IMR-90 (cell line): ENCODE measurements around the gene CDK5. TPM values are rescaled to one million over a fixed set of nuclear protein-coding genes. Genes with fewer than 3 reads are reported as not detected.

Source experiments
- ATAC-seq: fragments of 200-7000 bp; cut with Tn5 transposase; 2 replicates; pipeline ENCODE4 v1.9.1; 2020; ENCODE audit warnings: low read depth, mild to moderate bottlenecking, moderate library complexity
- BruUV-seq: library from RNA; stranded (reverse); fragments of 400-500 nt; replicated peaks from 2 replicates; lab custom pipeline; 2021; lab: Mats Ljungman, UMichigan
- CTCF ChIA-PET: fragments of 300-600 bp; formaldehyde crosslinking; extraction: SDS; loops from one replicate; lab custom pipeline; 2021; ENCODE audit warnings: antibody characterized with exemption; lab: Yijun Ruan, JAX
- POLR2A ChIA-PET: fragments of 300-600 bp; sonication (Branson Sonifier 250); formaldehyde crosslinking; loops from one replicate; lab custom pipeline; 2022; ENCODE audit warnings: antibody characterized with exemption; ENCODE audit not compliant: unreplicated experiment; lab: Charles Lee
- DNase-seq: peaks from one replicate; pipeline ENCODE4 v3.0.0; 2013
- H2AFZ ChIP-seq: replicated peaks from 2 replicates; pipeline ENCODE3; 2013; ENCODE audit warnings: low read length, mild to moderate bottlenecking; ENCODE audit not compliant: poor library complexity
- H2AK5ac ChIP-seq: 2 replicates; pipeline ENCODE4 v1.6.1; 2013; ENCODE audit warnings: low read depth, low read length, inconsistent platforms
- H2AK9ac ChIP-seq: replicated peaks from 2 replicates; pipeline ENCODE3; 2013; ENCODE audit warnings: mild to moderate bottlenecking, low read depth, low read length, moderate library complexity; ENCODE audit not compliant: poor library complexity
- H2BK120ac ChIP-seq: 2 replicates; pipeline ENCODE4 v1.6.1; 2013; ENCODE audit warnings: low read depth, low read length, inconsistent platforms
- H2BK15ac ChIP-seq: 3 replicates; pipeline ENCODE4 v1.6.1; 2013; ENCODE audit warnings: low read depth, low read length, inconsistent platforms
- H2BK20ac ChIP-seq: 2 replicates; pipeline ENCODE4 v1.6.1; 2013; ENCODE audit warnings: low read depth, mild to moderate bottlenecking, inconsistent platforms, low read length, moderate library complexity
- H2BK5ac ChIP-seq: 2 replicates; pipeline ENCODE4 v1.6.1; 2013; ENCODE audit warnings: mild to moderate bottlenecking, low read depth, low read length, inconsistent platforms; ENCODE audit not compliant: poor library complexity, severe bottlenecking
- H3K14ac ChIP-seq: replicated peaks from 2 replicates; pipeline ENCODE4 v1.6.1; 2013; ENCODE audit warnings: low read depth, low read length, inconsistent platforms
- H3K18ac ChIP-seq: 2 replicates; pipeline ENCODE4 v1.6.1; 2013; ENCODE audit warnings: low read depth, low read length, control low read depth
- H3K23ac ChIP-seq: 2 replicates; pipeline ENCODE4 v1.6.1; 2013; ENCODE audit warnings: low read depth, low read length, inconsistent platforms
- H3K27ac ChIP-seq: 2 replicates; pipeline ENCODE4 v1.5.1; 2013; ENCODE audit warnings: mild to moderate bottlenecking, control low read depth, low read length; ENCODE audit not compliant: insufficient read depth
- H3K27me3 ChIP-seq: 2 replicates; pipeline ENCODE4 v1.6.1; 2013; ENCODE audit warnings: low read length; ENCODE audit not compliant: control insufficient read depth, insufficient read depth
- H3K36me3 ChIP-seq: 2 replicates; pipeline ENCODE4 v1.6.1; 2013; ENCODE audit warnings: low read length, mixed read lengths; ENCODE audit not compliant: control insufficient read depth, insufficient read depth
- H3K4ac ChIP-seq: 2 replicates; pipeline ENCODE4 v1.6.1; 2013; ENCODE audit warnings: low read depth, low read length, inconsistent platforms
- H3K4me1 ChIP-seq: 2 replicates; pipeline ENCODE4 v1.6.1; 2013; ENCODE audit warnings: low read length, mixed read lengths; ENCODE audit not compliant: control insufficient read depth, insufficient read depth
- H3K4me2 ChIP-seq: 2 replicates; pipeline ENCODE4 v1.6.1; 2013; ENCODE audit warnings: low read depth, mild to moderate bottlenecking, control low read depth, low read length, moderate library complexity
- H3K4me3 ChIP-seq: 2 replicates; pipeline ENCODE4 v1.5.1; 2013; ENCODE audit warnings: low read depth, mild to moderate bottlenecking, control low read depth, low read length, moderate library complexity; ENCODE audit not compliant: insufficient read depth
- H3K56ac ChIP-seq: 2 replicates; pipeline ENCODE4 v1.6.1; 2013; ENCODE audit warnings: low read length, inconsistent platforms; ENCODE audit not compliant: insufficient read depth; ENCODE audit errors: extremely low read depth
- H3K79me1 ChIP-seq, 2 experiments: 2 replicates each; pipeline ENCODE4 v1.6.1; 2013; ENCODE audit warnings: low read length in 2 of 2, inconsistent platforms in 1 of 2, low read depth in 1 of 2
- H3K9ac ChIP-seq: 2 replicates; pipeline ENCODE4 v1.6.1; 2013; ENCODE audit warnings: low read depth, low read length, control low read depth
- H3K9me1 ChIP-seq: 2 replicates; pipeline ENCODE4 v1.6.1; 2013; ENCODE audit warnings: low read length, inconsistent platforms; ENCODE audit not compliant: insufficient read depth
- H3K9me3 ChIP-seq: 2 replicates; pipeline ENCODE4 v1.6.1; 2013; ENCODE audit warnings: low read length; ENCODE audit not compliant: control insufficient read depth, insufficient read depth
- H4K20me1 ChIP-seq: 2 replicates; pipeline ENCODE4 v1.6.1; 2013; ENCODE audit warnings: low read length, inconsistent platforms; ENCODE audit not compliant: insufficient read depth
- H4K5ac ChIP-seq: 2 replicates; pipeline ENCODE4 v1.6.1; 2013; ENCODE audit warnings: mild to moderate bottlenecking, low read depth, low read length, control low read depth
- H4K8ac ChIP-seq, 2 experiments: 2 replicates each; pipeline ENCODE4 v1.6.1; 2013; ENCODE audit warnings: low read depth in 2 of 2, low read length in 2 of 2, control low read depth in 1 of 2, inconsistent platforms in 1 of 2
- H4K91ac ChIP-seq: 2 replicates; pipeline ENCODE4 v1.6.1; 2013; ENCODE audit warnings: low read depth, low read length, inconsistent platforms; ENCODE audit not compliant: insufficient read depth
- BHLHE40 ChIP-seq: fragments of 150-350 bp; IDR thresholded peaks from 2 replicates; pipeline ENCODE4 v1.6.1; 2016; ENCODE audit warnings: mild to moderate bottlenecking, low read depth, low read length
- CEBPB ChIP-seq: IDR thresholded peaks from 2 replicates; pipeline ENCODE4 v1.6.1; 2012; ENCODE audit warnings: low read depth, low read length, improper control_type of control experiment
- CHD1 ChIP-seq: IDR thresholded peaks from 2 replicates; pipeline ENCODE4 v1.6.1; 2012; ENCODE audit warnings: low read depth, low read length, improper control_type of control experiment
- FOS ChIP-seq: fragments of 150-350 bp; IDR thresholded peaks from 2 replicates; pipeline ENCODE4 v1.6.1; 2016; ENCODE audit warnings: low read depth, low read length
- MAFK ChIP-seq: IDR thresholded peaks from 2 replicates; pipeline ENCODE4 v1.6.1; 2012; ENCODE audit warnings: low read depth, low read length, improper control_type of control experiment
- MAZ ChIP-seq: IDR thresholded peaks from 2 replicates; pipeline ENCODE4 v1.6.1; 2012; ENCODE audit warnings: low read depth, mild to moderate bottlenecking, low read length, improper control_type of control experiment, moderate library complexity, borderline replicate concordance
- MXI1 ChIP-seq: IDR thresholded peaks from 2 replicates; pipeline ENCODE4 v1.6.1; 2012; ENCODE audit warnings: low read depth, mild to moderate bottlenecking, low read length, moderate library complexity, borderline replicate concordance
- NFE2L2 ChIP-seq: fragments of 150-350 bp; IDR thresholded peaks from 2 replicates; pipeline ENCODE4 v1.6.1; 2016; ENCODE audit warnings: low read depth, mild to moderate bottlenecking, low read length
- POLR2A ChIP-seq: IDR thresholded peaks from 2 replicates; pipeline ENCODE4 v1.6.1; 2012; ENCODE audit warnings: mild to moderate bottlenecking, low read depth, low read length
- RAD21 ChIP-seq: IDR thresholded peaks from 2 replicates; pipeline ENCODE4 v1.6.1; 2012; ENCODE audit warnings: low read length, improper control_type of control experiment
- RCOR1 ChIP-seq: IDR thresholded peaks from 2 replicates; pipeline ENCODE4 v1.6.1; 2012; ENCODE audit warnings: mild to moderate bottlenecking, low read length, improper control_type of control experiment; ENCODE audit not compliant: insufficient replicate concordance
- RFX5 ChIP-seq: IDR thresholded peaks from 2 replicates; pipeline ENCODE4 v1.8.0; 2012; ENCODE audit warnings: low read depth, mild to moderate bottlenecking, low read length, moderate library complexity
- SMC3 ChIP-seq: fragments of 150-350 bp; IDR thresholded peaks from 2 replicates; pipeline ENCODE4 v1.6.1; 2016; ENCODE audit warnings: low read depth, mild to moderate bottlenecking, antibody characterized with exemption, low read length, moderate library complexity
- WGBS, 2 experiments: methylation state at CpG; one replicate each; pipeline versions ENCODE4 v1.1.5 to v1.1.7; 2013; ENCODE audit warnings: missing lambda C conversion rate in 2 of 2; ENCODE audit not compliant: insufficient read length in 1 of 2; ENCODE audit errors: extremely low coverage in 2 of 2; 5-methylcytosine and 5-hydroxymethylcytosine counted together
- dilution Hi-C: fragments of 300-500 bp; cut with HindIII; formaldehyde crosslinking; loops from one replicate; pipeline ENCODE4 v1.14.3; 2018; ENCODE audit warnings: low sequenced_read_pairs; ENCODE audit not compliant: unreplicated experiment
- in situ Hi-C: fragments of 300-500 bp; cut with MboI; formaldehyde crosslinking; loops from 3 replicates; pipeline ENCODE4 v1.14.3; 2019; ENCODE audit warnings: low sequenced_read_pairs, inconsistent platforms, mixed read lengths
- intact Hi-C: fragments of 100-400 bp; cut with micrococcal nuclease; formaldehyde crosslinking; loops from 2 replicates; pipeline ENCODE4 v1.10.0; 2022
- polyA plus RNA-seq, 3 experiments: library from polyadenylated mRNA; depleted of rRNA; stranded (reverse); fragments of >200 nt; gene quantifications; 2 replicates each; pipeline ENCODE4 v1.2.3, GENCODE V29; 2012; ENCODE audit warnings: low replicate concordance in 1 of 3
- total RNA-seq: library from RNA; depleted of rRNA; stranded (reverse); fragments of >200 nt; gene quantifications from 2 replicates; pipeline ENCODE4 v1.2.3, GENCODE V29; 2012
- TF ChIP-seq, protein P1 (sequence below): conservative IDR thresholded peaks from 2 replicates; pipeline ENCODE4 v1.5.1; 2012; ENCODE audit warnings: mild to moderate bottlenecking, low read depth, low read length, improper control_type of control experiment
- TF ChIP-seq, protein P2 (sequence below): fragments of 150-350 bp; IDR thresholded peaks from 2 replicates; pipeline ENCODE4 v1.6.1; 2016; ENCODE audit warnings: low read depth, mild to moderate bottlenecking, low read length, moderate library complexity, borderline replicate concordance
- TF ChIP-seq, protein P3 (sequence below): fragments of 150-350 bp; IDR thresholded peaks from 2 replicates; pipeline ENCODE4 v1.6.1; 2017; ENCODE audit warnings: mild to moderate bottlenecking, antibody characterized with exemption, low read length, low read depth

Gene CDK5
- total and polyA plus RNA-seq, 2 of the 4 experiments (the other 2 are of a cell fraction): 22.4 to 34.8 TPM

DNA sequence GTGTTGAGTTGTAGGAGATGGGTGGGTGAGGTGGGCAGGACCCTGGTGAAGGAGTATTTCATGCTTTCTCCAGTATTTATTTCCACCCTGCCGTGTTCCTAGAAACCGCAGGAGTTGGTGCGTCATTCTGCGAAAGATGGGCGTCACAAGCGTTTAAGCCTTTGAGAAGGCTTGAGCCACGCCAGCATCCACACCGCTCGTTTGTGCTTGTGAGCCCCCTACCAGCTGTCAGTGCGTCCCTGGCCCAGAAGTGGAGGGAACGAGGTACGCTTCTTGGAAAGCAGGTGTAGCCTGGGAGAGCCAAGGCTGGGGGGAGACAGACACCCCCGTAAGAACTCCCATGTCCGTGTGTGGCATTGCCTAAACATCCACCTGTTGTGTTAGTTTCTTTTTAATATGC is 34.3 kb upstream of the CDK5 start:
- Histone ChIP-seq H2AK9ac (peak overlapping the region; percentile 31), H4K8ac (no peak overlapping the region), H3K36me3 (peaks cover 11% of the 10 kb centered on the region; the same call in 1 of the 2 replicates), H4K20me1 (peaks cover 92% of the 10 kb centered on the region), H3K79me1 (peaks cover 4 to 83% of the 10 kb centered on the region in 2 experiments; a peak in 2 of 4 replicates), H3K56ac (no peak overlapping the region), H3K27me3 (no peaks in the 10 kb centered on the region), H3K4ac (no peak overlapping the region), H3K14ac (no peak overlapping the region), H2BK120ac (no peak overlapping the region), H2AK5ac (no peak overlapping the region), H4K5ac (no peak overlapping the region), H3K9me1 (peaks cover 15% of the 10 kb centered on the region), H3K23ac (no peak overlapping the region), H3K4me3 (no peak overlapping the region), H2BK20ac (no peak overlapping the region), H2AFZ (no peak overlapping the region), H3K9me3 (no peaks in the 10 kb centered on the region), H2BK15ac (no peak overlapping the region), H3K18ac (no peak overlapping the region), H3K9ac (no peak overlapping the region), H4K91ac (no peak overlapping the region), H3K27ac (no peak overlapping the region), H3K4me2 (no peak overlapping the region), H2BK5ac (no peak overlapping the region), H3K4me1 (peaks cover 24% of the 10 kb centered on the region)
- WGBS, 2 experiments: 89% methylated on average over 11 of the region's 14 CpGs; no CpG with 5 or more reads in 1 of the 2 experiments
- dilution Hi-C loops: no loop called here
- CTCF ChIA-PET: interaction anchor here (1.9 kb wide), 1 partner anchor 16 kb away, joined by 5 read pairs; no protein-coding TSS in a partner anchor
- POLR2A ChIA-PET: no interaction called here
- intact Hi-C loops: no loop called here
- in situ Hi-C loops: no loop called here
- no peak for DNase-seq
- TF ChIP-seq MAZ (no peak), NFE2L2 (no peak), CHD1 (no peak), MAFK (no peak), FOS (no peak), MXI1 (no peak), CEBPB (no peak), RFX5 (no peak), POLR2A (no peak), SMC3 (no peak), RCOR1 (no peak), BHLHE40 (no peak), RAD21 (no peak)
- TF ChIP-seq, protein P1, sequence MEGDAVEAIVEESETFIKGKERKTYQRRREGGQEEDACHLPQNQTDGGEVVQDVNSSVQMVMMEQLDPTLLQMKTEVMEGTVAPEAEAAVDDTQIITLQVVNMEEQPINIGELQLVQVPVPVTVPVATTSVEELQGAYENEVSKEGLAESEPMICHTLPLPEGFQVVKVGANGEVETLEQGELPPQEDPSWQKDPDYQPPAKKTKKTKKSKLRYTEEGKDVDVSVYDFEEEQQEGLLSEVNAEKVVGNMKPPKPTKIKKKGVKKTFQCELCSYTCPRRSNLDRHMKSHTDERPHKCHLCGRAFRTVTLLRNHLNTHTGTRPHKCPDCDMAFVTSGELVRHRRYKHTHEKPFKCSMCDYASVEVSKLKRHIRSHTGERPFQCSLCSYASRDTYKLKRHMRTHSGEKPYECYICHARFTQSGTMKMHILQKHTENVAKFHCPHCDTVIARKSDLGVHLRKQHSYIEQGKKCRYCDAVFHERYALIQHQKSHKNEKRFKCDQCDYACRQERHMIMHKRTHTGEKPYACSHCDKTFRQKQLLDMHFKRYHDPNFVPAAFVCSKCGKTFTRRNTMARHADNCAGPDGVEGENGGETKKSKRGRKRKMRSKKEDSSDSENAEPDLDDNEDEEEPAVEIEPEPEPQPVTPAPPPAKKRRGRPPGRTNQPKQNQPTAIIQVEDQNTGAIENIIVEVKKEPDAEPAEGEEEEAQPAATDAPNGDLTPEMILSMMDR: no peak
- TF ChIP-seq, protein P2, sequence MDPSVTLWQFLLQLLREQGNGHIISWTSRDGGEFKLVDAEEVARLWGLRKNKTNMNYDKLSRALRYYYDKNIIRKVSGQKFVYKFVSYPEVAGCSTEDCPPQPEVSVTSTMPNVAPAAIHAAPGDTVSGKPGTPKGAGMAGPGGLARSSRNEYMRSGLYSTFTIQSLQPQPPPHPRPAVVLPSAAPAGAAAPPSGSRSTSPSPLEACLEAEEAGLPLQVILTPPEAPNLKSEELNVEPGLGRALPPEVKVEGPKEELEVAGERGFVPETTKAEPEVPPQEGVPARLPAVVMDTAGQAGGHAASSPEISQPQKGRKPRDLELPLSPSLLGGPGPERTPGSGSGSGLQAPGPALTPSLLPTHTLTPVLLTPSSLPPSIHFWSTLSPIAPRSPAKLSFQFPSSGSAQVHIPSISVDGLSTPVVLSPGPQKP: no peak
- TF ChIP-seq, protein P3, sequence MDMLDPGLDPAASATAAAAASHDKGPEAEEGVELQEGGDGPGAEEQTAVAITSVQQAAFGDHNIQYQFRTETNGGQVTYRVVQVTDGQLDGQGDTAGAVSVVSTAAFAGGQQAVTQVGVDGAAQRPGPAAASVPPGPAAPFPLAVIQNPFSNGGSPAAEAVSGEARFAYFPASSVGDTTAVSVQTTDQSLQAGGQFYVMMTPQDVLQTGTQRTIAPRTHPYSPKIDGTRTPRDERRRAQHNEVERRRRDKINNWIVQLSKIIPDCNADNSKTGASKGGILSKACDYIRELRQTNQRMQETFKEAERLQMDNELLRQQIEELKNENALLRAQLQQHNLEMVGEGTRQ: no peak
- no TSS peak for BruUV-seq
- ATAC-seq: no peak
